Transverse colon (tissue), 4 donors: ENCODE data around the gene IDH3G.

Experiments used
- CTCF ChIP-seq, 5 experiments: fragments of 200-600 bp in 3 of 5; fragments of 450-650 bp in 2 of 5; sonication (generic) in 3 of 5; IDR thresholded peaks; 1 replicate in 2 of 5; 2 replicates in 3 of 5; pipeline ENCODE4 v1.5.1; 2016 to 2017; ENCODE audit warnings: antibody characterized with exemption in 5 of 5, inconsistent platforms in 3 of 5, mild to moderate bottlenecking in 2 of 5, moderate library complexity in 1 of 5
- POLR2AphosphoS5 ChIP-seq, 3 donors: sonication (generic); formaldehyde crosslinking; IDR thresholded peaks; one replicate each; pipeline ENCODE4 v1.6.1; 2016; ENCODE audit warnings: antibody characterized with exemption in 3 of 3

- no peak for TF ChIP-seq CTCF (IDR thresholded peaks at IDR 0.05)
- no peak for TF ChIP-seq POLR2AphosphoS5 (IDR thresholded peaks at IDR 0.05)
Observed at GRCh38 chrX:153832728-153833127, 38.6 kb upstream of the IDH3G start.
